ENCODE measurements around the gene EML3.

DNA sequence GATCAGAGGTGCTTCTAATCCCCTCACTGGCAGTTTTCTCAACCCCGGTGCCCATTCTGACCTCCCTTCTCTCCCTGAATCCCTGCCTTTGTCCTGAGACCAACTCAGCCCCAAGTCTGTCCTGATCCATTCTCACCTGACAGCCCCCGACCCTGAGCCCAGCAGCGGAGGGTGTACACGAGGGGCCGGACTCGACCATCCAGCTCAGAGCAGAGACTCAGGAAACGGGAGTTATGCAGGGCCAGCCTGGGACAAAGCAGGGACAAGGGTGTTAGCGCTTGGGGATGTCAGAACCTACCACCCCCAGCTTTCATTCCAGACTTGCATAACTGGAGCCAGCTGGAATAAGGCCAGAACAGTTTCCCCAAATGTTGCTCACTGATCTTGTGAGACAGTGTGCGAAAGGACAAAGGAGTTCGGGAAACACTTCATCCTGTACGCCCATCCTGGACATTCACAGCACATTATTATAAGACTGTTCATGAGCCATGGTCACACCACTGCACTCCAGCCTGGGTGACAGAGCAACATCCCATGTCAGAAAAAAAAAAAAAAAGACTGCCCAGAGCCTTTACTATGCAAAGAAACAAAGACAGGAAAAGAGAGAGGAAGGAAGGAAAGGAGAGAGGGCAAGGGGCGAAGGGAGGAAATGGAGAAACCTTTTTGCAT, 35.4 kb downstream of the EML3 start:
- no peak for TF ChIP-seq POLR2AphosphoS5 (IDR thresholded peaks at IDR 0.05)
- TF ChIP-seq, protein P1, sequence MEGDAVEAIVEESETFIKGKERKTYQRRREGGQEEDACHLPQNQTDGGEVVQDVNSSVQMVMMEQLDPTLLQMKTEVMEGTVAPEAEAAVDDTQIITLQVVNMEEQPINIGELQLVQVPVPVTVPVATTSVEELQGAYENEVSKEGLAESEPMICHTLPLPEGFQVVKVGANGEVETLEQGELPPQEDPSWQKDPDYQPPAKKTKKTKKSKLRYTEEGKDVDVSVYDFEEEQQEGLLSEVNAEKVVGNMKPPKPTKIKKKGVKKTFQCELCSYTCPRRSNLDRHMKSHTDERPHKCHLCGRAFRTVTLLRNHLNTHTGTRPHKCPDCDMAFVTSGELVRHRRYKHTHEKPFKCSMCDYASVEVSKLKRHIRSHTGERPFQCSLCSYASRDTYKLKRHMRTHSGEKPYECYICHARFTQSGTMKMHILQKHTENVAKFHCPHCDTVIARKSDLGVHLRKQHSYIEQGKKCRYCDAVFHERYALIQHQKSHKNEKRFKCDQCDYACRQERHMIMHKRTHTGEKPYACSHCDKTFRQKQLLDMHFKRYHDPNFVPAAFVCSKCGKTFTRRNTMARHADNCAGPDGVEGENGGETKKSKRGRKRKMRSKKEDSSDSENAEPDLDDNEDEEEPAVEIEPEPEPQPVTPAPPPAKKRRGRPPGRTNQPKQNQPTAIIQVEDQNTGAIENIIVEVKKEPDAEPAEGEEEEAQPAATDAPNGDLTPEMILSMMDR (IDR thresholded peaks at IDR 0.05) = no peak
- TF ChIP-seq POLR2A (IDR thresholded peaks at IDR 0.05) = no peak
